NCI-H187 treated with DMSO at 0.1 percent for 48 hours (cell line): ENCODE data around the gene BCL2L14.

Experiments
- DNase-seq: peaks from one replicate; lab custom pipeline; 2025; lab: John Stamatoyannopoulos, UW

The BCL2L14 gene

GRCh38 chr12:12056951-12057350 is 13.8 kb upstream of the BCL2L14 start:
- no peak for DNase-seq

- DNase-seq, result no peak
Observed at GRCh38 chr12:12064596-12064995, 6.1 kb upstream of the BCL2L14 start.

- DNase-seq, result no peak
Observed at GRCh38 chr12:12068751-12069150, 2.0 kb upstream of the BCL2L14 start.

- DNase-seq, result no peak
Observed at GRCh38 chr12:12069821-12070548, 754 bp upstream of the BCL2L14 start.

- no peak for DNase-seq
Observed at GRCh38 chr12:12072064-12072760, 1.5 kb downstream of the BCL2L14 start.

GRCh38 chr12:12079291-12079690 is 8.6 kb downstream of the BCL2L14 start:
- no peak for DNase-seq

- DNase-seq, result no peak
Observed at GRCh38 chr12:12081836-12082497, 11.2 kb downstream of the BCL2L14 start.

GRCh38 chr12:12083688-12084087 is 12.9 kb downstream of the BCL2L14 start:
- no peak for DNase-seq

GRCh38 chr12:12086362-12086761 is 15.6 kb downstream of the BCL2L14 start:
- no peak for DNase-seq

GRCh38 chr12:12086973-12087692 is 16.4 kb downstream of the BCL2L14 start:
- no peak for DNase-seq

- DNase-seq, result no peak
Observed at GRCh38 chr12:12087693-12088034, 16.9 kb downstream of the BCL2L14 start.

- no peak for DNase-seq
Observed at GRCh38 chr12:12088147-12088546, 17.4 kb downstream of the BCL2L14 start.

- no peak for DNase-seq
Observed at GRCh38 chr12:12088761-12089160, 18.0 kb downstream of the BCL2L14 start.

- no peak for DNase-seq
Observed at GRCh38 chr12:12091071-12091470, 20.3 kb downstream of the BCL2L14 start.

GRCh38 chr12:12091977-12092663 is 21.4 kb downstream of the BCL2L14 start:
- DNase-seq, result no peak

GRCh38 chr12:12094481-12094880 is 23.7 kb downstream of the BCL2L14 start:
- no peak for DNase-seq

- no peak for DNase-seq
Observed at GRCh38 chr12:12095021-12095420, 24.3 kb downstream of the BCL2L14 start.

GRCh38 chr12:12097891-12098690 is 27.4 kb downstream of the BCL2L14 start:
- DNase-seq, result no peak

- no peak for DNase-seq
Observed at GRCh38 chr12:12098691-12099015, 27.9 kb downstream of the BCL2L14 start.

GRCh38 chr12:12099102-12099501 is 28.4 kb downstream of the BCL2L14 start:
- DNase-seq, result no peak

- DNase-seq, result no peak
Observed at GRCh38 chr12:12107678-12108077, 36.9 kb downstream of the BCL2L14 start.
